Measurements from ENCODE around the gene TANGO6. TPM values are rescaled to one million over a fixed set of nuclear protein-coding genes. Genes with fewer than 3 reads are reported as not detected.
A peak's percentile ranks its signal among the peaks of the same experiment; 100 is the strongest.

The TANGO6 gene
- total RNA-seq, 1 donor from 2014 or later, result 21.1 TPM

GRCh38 chr16:68883685-68884084 lies 40.4 kb downstream of the TANGO6 start:
- no peak overlapping the region for H3K4me3 Mint-ChIP-seq
- peaks cover 21% of the 10 kb centered on the region for H3K4me1 Mint-ChIP-seq
- no peak for DNase-seq (ENCODE audit: low read depth, low spot score)
- H3K27ac Mint-ChIP-seq (ENCODE audit: unreplicated experiment), result no peak overlapping the region
- H3K36me3 Mint-ChIP-seq (ENCODE audit: low read depth), result peaks cover 7% of the 10 kb centered on the region
- H3K9me3 Mint-ChIP-seq, result no peaks in the 10 kb centered on the region
- H3K27me3 Mint-ChIP-seq (ENCODE audit: low read depth), result no peaks in the 10 kb centered on the region
- TF ChIP-seq, protein P1, sequence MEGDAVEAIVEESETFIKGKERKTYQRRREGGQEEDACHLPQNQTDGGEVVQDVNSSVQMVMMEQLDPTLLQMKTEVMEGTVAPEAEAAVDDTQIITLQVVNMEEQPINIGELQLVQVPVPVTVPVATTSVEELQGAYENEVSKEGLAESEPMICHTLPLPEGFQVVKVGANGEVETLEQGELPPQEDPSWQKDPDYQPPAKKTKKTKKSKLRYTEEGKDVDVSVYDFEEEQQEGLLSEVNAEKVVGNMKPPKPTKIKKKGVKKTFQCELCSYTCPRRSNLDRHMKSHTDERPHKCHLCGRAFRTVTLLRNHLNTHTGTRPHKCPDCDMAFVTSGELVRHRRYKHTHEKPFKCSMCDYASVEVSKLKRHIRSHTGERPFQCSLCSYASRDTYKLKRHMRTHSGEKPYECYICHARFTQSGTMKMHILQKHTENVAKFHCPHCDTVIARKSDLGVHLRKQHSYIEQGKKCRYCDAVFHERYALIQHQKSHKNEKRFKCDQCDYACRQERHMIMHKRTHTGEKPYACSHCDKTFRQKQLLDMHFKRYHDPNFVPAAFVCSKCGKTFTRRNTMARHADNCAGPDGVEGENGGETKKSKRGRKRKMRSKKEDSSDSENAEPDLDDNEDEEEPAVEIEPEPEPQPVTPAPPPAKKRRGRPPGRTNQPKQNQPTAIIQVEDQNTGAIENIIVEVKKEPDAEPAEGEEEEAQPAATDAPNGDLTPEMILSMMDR (conservative IDR thresholded peaks at IDR 0.05), result no peak

DNA sequence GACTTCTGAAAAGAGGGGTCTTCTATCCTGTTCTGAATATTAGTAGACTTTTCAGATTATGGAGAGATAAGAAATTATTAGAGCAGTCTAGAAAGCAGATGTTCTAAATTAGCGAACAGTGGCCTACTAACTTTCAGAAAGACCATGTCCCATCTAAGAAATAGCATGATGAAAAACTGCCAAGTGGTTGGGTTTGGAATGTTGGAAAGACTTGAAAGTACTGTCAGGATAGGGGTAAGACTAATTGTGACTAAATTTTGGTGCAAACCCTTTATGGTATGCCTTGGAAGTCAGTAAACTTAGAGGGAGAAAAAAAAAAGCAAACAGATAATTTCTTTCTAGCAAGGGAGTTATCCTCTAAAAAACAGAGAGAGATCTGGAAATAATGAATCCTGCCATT lies 41.1 kb downstream of the TANGO6 start:
- Mint-ChIP-seq H3K27me3 (ENCODE audit: low read depth) (no peaks in the 10 kb centered on the region), H3K4me3 (no peak overlapping the region), H3K36me3 (ENCODE audit: low read depth) (peaks cover 7% of the 10 kb centered on the region), H3K9me3 (no peaks in the 10 kb centered on the region), H3K4me1 (peaks cover 21% of the 10 kb centered on the region), H3K27ac (ENCODE audit: unreplicated experiment) (no peak overlapping the region)
- TF ChIP-seq, protein P1 (conservative IDR thresholded peaks at IDR 0.05), result no peak
- DNase-seq (ENCODE audit: low read depth, low spot score), result no peak

GRCh38 chr16:68884861-68885720 lies 41.8 kb downstream of the TANGO6 start:
- TF ChIP-seq, protein P1 (conservative IDR thresholded peaks at IDR 0.05), result no peak
- peaks cover 6% of the 10 kb centered on the region for H3K36me3 Mint-ChIP-seq (ENCODE audit: low read depth)
- DNase-seq (ENCODE audit: low read depth, low spot score), result no peak
- no peaks in the 10 kb centered on the region for H3K9me3 Mint-ChIP-seq
- no peaks in the 10 kb centered on the region for H3K27me3 Mint-ChIP-seq (ENCODE audit: low read depth)
- peaks cover 21% of the 10 kb centered on the region for H3K4me1 Mint-ChIP-seq
- no peak overlapping the region for H3K4me3 Mint-ChIP-seq
- H3K27ac Mint-ChIP-seq (ENCODE audit: unreplicated experiment), result peak overlapping the region; percentile 17

DNA sequence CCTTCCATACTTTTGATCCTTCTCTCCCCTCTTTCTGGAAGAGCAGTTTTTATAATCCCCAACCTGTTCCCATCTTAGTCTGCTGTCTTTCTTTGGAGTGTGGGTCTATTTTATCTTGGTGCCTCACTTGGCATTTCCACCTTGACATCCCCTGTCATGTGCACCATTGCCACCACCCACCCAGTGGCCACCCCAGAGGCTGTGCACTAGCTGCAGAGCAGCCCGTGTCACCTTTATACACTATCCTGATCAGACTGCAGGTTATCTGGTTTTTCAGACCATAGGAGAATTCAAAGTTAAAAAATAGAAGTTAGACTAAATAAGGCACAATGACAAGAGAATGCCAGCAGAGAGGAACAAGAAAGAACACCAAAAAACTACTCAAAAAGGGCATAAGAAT lies 43.8 kb downstream of the TANGO6 start:
- Mint-ChIP-seq H3K4me1 (peaks cover 21% of the 10 kb centered on the region), H3K9me3 (no peaks in the 10 kb centered on the region), H3K27me3 (ENCODE audit: low read depth) (no peaks in the 10 kb centered on the region), H3K36me3 (ENCODE audit: low read depth) (peaks cover 3% of the 10 kb centered on the region), H3K4me3 (no peak overlapping the region), H3K27ac (ENCODE audit: unreplicated experiment) (no peak overlapping the region)
- no peak for DNase-seq (ENCODE audit: low read depth, low spot score)
- TF ChIP-seq, protein P1 (conservative IDR thresholded peaks at IDR 0.05), result no peak

DNA sequence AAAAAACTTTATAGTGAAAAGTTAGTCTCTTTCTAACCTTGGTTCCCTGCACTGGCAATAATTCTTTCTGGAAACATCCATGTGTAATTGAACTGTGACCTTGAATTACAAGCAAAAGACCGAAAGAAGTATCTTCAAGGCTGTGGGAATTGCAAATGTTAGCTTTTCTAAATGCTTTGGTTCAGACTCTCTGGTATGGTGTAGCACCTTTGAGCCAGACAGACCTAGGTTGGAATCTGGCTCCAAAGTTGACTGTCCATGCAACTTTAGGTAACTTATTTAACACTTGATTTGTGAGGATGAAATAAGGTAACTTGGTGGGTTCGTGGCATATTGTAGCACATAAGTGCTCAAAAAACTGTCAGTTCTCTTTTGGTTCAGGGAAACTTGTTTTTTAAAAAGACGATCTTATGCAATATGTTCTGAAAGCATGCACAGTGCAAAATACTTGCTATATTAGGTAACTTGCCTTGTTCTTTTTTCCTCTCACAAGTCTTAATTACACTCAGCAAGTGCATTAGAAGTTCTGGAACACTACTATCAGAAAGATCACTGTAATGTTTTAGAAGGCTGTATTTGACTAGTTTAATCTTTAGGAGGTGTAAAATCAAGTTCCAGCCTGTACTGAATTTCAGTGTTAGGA lies 46.3 kb downstream of the TANGO6 start:
- Mint-ChIP-seq H3K9me3 (no peaks in the 10 kb centered on the region), H3K4me3 (no peak overlapping the region), H3K36me3 (ENCODE audit: low read depth) (no peaks in the 10 kb centered on the region), H3K27ac (ENCODE audit: unreplicated experiment) (no peak overlapping the region), H3K27me3 (ENCODE audit: low read depth) (no peaks in the 10 kb centered on the region), H3K4me1 (peaks cover 15% of the 10 kb centered on the region)
- TF ChIP-seq, protein P1 (conservative IDR thresholded peaks at IDR 0.05), result no peak
- DNase-seq (ENCODE audit: low read depth, low spot score), result no peak

Data from neural crest cell (in vitro differentiated cells).